DND-41 (cell line): ENCODE measurements around the gene TAS2R40.
"Not testable (repeated sequence)": the region's sequence is repeated elsewhere in the genome, so short reads cannot be mapped to it uniquely, and the experiment has no call there.

Experiments
- ATAC-seq: fragments of 200-7000 bp; cut with Tn5 transposase; 3 replicates; pipeline ENCODE4 v1.9.1; 2021; ENCODE audit warnings: low read depth; ENCODE audit not compliant: insufficient read depth
- DNase-seq: peaks from one replicate; pipeline ENCODE4 v3.0.0-alpha.2; 2020
- H2AFZ ChIP-seq: 2 replicates; pipeline ENCODE4 v1.6.0; 2012; ENCODE audit warnings: low read depth, low read length
- H3K27ac ChIP-seq: 2 replicates; pipeline ENCODE4 v1.5.1; 2012; ENCODE audit warnings: low read length, inconsistent platforms
- H3K27me3 ChIP-seq: fragments of 200-600 bp; sonication (generic); 2 replicates; pipeline ENCODE4 v1.6.0; 2012; ENCODE audit warnings: low read length, mild to moderate bottlenecking, inconsistent platforms; ENCODE audit not compliant: insufficient read depth, poor library complexity
- H3K36me3 ChIP-seq: 2 replicates; pipeline ENCODE4 v1.5.1; 2012; ENCODE audit warnings: low read length, inconsistent platforms; ENCODE audit not compliant: insufficient read depth
- H3K4me1 ChIP-seq: 2 replicates; pipeline ENCODE4 v1.5.1; 2012; ENCODE audit warnings: mild to moderate bottlenecking, low read length; ENCODE audit not compliant: insufficient read depth
- H3K4me2 ChIP-seq: 2 replicates; pipeline ENCODE4 v1.6.0; 2012; ENCODE audit warnings: mild to moderate bottlenecking, moderate library complexity, low read length, inconsistent platforms; ENCODE audit not compliant: insufficient read depth
- H3K4me3 ChIP-seq, 2 experiments: fragments of 200-600 bp in 1 of 2; shearing (Covaris generic) in 1 of 2; 2 replicates each; pipeline ENCODE4 v1.5.1; 2012 to 2016; ENCODE audit warnings: inconsistent platforms in 2 of 2, low read length in 2 of 2, mild to moderate bottlenecking in 2 of 2, low read depth in 1 of 2, moderate library complexity in 1 of 2
- H3K79me2 ChIP-seq: 2 replicates; pipeline ENCODE4 v1.6.0; 2012; ENCODE audit warnings: low read length, inconsistent platforms; ENCODE audit not compliant: insufficient read depth
- H3K9ac ChIP-seq: 2 replicates; pipeline ENCODE4 v1.6.0; 2012; ENCODE audit warnings: low read depth, mild to moderate bottlenecking, inconsistent platforms, low read length, moderate library complexity
- H3K9me3 ChIP-seq: 2 replicates; pipeline ENCODE4 v1.5.1; 2012; ENCODE audit warnings: low read length, moderate library complexity, mild to moderate bottlenecking, inconsistent platforms; ENCODE audit not compliant: insufficient read depth, severe bottlenecking
- H4K20me1 ChIP-seq: 2 replicates; pipeline ENCODE4 v1.6.0; 2012; ENCODE audit warnings: low read length; ENCODE audit not compliant: insufficient read depth
- EZH2 ChIP-seq: IDR thresholded peaks from 3 replicates; pipeline ENCODE4 v1.6.1; 2012; ENCODE audit warnings: borderline replicate concordance, low read depth, mild to moderate bottlenecking, moderate library complexity, low read length, inconsistent platforms; ENCODE audit not compliant: severe bottlenecking
- TF ChIP-seq, protein P1 (sequence below): IDR thresholded peaks from 2 replicates; pipeline ENCODE4 v1.5.1; 2012; ENCODE audit warnings: borderline replicate concordance, low read length, moderate library complexity, mild to moderate bottlenecking; ENCODE audit not compliant: poor library complexity, severe bottlenecking; ENCODE audit errors: extremely low read depth

The TAS2R40 gene

GRCh38 chr7:143177374-143178119 is 44.3 kb upstream of the TAS2R40 start:
- no peaks in the 10 kb centered on the region for H4K20me1 ChIP-seq
- no peaks in the 10 kb centered on the region for H3K27me3 ChIP-seq
- H3K9me3 ChIP-seq, result peaks cover 16% of the 10 kb centered on the region
- H3K4me3 ChIP-seq, result no peak overlapping the region
- no peak overlapping the region for H2AFZ ChIP-seq
- H3K36me3 ChIP-seq, result no peaks in the 10 kb centered on the region
- H3K9ac ChIP-seq, result no peak overlapping the region
- ATAC-seq, result no peak
- H3K79me2 ChIP-seq, result no peaks in the 10 kb centered on the region
- no peak for DNase-seq
- H3K4me2 ChIP-seq, result no peak overlapping the region
- no peaks in the 10 kb centered on the region for H3K4me1 ChIP-seq
- H3K27ac ChIP-seq, result no peak overlapping the region
- TF ChIP-seq EZH2, result no peak
- TF ChIP-seq, protein P1, sequence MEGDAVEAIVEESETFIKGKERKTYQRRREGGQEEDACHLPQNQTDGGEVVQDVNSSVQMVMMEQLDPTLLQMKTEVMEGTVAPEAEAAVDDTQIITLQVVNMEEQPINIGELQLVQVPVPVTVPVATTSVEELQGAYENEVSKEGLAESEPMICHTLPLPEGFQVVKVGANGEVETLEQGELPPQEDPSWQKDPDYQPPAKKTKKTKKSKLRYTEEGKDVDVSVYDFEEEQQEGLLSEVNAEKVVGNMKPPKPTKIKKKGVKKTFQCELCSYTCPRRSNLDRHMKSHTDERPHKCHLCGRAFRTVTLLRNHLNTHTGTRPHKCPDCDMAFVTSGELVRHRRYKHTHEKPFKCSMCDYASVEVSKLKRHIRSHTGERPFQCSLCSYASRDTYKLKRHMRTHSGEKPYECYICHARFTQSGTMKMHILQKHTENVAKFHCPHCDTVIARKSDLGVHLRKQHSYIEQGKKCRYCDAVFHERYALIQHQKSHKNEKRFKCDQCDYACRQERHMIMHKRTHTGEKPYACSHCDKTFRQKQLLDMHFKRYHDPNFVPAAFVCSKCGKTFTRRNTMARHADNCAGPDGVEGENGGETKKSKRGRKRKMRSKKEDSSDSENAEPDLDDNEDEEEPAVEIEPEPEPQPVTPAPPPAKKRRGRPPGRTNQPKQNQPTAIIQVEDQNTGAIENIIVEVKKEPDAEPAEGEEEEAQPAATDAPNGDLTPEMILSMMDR, result no peak

GRCh38 chr7:143180771-143181170 is 41.1 kb upstream of the TAS2R40 start:
- H4K20me1 ChIP-seq, H3K4me3 ChIP-seq, DNase-seq, H3K36me3 ChIP-seq, H3K4me2 ChIP-seq, H3K27me3 ChIP-seq, H2AFZ ChIP-seq, H3K4me1 ChIP-seq, ATAC-seq, H3K27ac ChIP-seq, H3K9ac ChIP-seq, H3K79me2 ChIP-seq: not testable (repeated sequence)
- peaks cover 16% of the 10 kb centered on the region for H3K9me3 ChIP-seq

DNA sequence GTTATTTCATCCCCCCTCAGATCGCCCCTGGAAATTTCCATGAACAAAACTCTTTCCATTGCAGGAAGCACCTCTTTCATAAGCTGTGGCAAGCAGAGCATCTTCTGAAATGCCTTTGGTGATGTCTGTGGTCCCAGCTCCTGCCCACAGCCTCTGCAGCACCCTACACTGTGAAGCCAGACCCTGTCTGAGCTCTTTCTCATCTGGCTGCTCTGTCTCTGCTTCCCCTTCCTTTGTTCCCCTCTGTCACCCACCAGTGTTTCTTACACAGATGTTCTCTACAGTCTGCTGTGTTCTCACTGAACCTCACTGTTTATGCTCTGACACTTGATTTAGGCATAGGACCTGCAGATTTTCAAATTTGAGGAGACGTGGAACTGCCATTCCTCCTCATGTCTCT is 40.5 kb upstream of the TAS2R40 start:
- Histone ChIP-seq H3K27ac (no peak overlapping the region), H3K27me3 (no peaks in the 10 kb centered on the region), H3K9me3 (peaks cover 16% of the 10 kb centered on the region), H3K4me3 (no peak overlapping the region), H3K79me2 (no peaks in the 10 kb centered on the region), H3K9ac (no peak overlapping the region), H3K4me1 (no peaks in the 10 kb centered on the region), H3K36me3 (no peaks in the 10 kb centered on the region), H4K20me1 (no peaks in the 10 kb centered on the region), H2AFZ (no peak overlapping the region), H3K4me2 (no peak overlapping the region)
- TF ChIP-seq, protein P1, result no peak
- no peak for TF ChIP-seq EZH2
- peak; percentile 77; the same call in 2 of the 3 replicates for ATAC-seq
- DNase-seq, result peak; percentile 13

DNA sequence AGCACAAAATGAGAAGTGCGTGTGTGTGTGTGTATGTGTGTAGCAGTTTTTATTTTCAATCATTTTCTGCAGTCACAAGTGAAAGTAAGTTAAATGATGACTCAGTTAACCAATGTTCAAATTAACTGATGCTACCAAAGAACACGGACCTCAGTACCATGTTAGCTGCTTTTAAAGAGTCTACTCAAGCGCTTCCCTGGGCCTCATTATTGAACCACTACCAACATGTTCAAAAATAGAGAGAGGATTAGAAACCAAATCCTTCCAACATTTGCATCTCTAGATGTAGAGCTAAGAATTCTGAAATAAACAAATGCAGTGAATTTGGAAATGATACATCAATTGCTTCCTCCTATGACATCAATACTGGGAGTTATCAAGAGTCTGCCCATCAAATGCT is 38.8 kb upstream of the TAS2R40 start, which contains the start of gene TAS2R39:
Gene TAS2R39 (plus strand): TSS at position 396 of the 400 bp plus-strand sequence. CDS start 0 bp downstream, at position 396.
- no peaks in the 10 kb centered on the region for H3K79me2 ChIP-seq
- H3K36me3 ChIP-seq, result no peaks in the 10 kb centered on the region
- no peak for TF ChIP-seq EZH2
- TF ChIP-seq, protein P1, result no peak
- H3K4me3 ChIP-seq, result no peak within 1 kb of the TSS
- ATAC-seq (no peak), DNase-seq (no peak)
- no peaks in the 10 kb centered on the region for H4K20me1 ChIP-seq
- no peak within 1 kb of the TSS; the same call in 1 of the 2 replicates for H2AFZ ChIP-seq
- no peak within 1 kb of the TSS for H3K9ac ChIP-seq
- H3K4me1 ChIP-seq, result no peaks in the 10 kb centered on the region
- H3K27me3 ChIP-seq, result no peaks in the 10 kb centered on the region
- no peak within 1 kb of the TSS for H3K4me2 ChIP-seq
- H3K27ac ChIP-seq, result no peak within 1 kb of the TSS
- peaks cover 4% of the 10 kb centered on the region for H3K9me3 ChIP-seq
